NOMO-1 treated with DMSO at 0.1 percent for 48 hours (cell line): ENCODE data around the gene ANKRD18A.

ENCODE experiments used
- DNase-seq: peaks from one replicate; lab custom pipeline; 2025; ENCODE audit not compliant: unreplicated experiment; lab: John Stamatoyannopoulos, UW

The ANKRD18A gene

GRCh38 chr9:38620483-38621433 lies at the start of gene ANKRD18A:
ANKRD18A (minus strand) TSS chr9:38620596; CDS start chr9:38620285, 311 bp downstream.
- no peak for DNase-seq

GRCh38 chr9:38668791-38669466 lies 48.5 kb upstream of the ANKRD18A start:
- no peak for DNase-seq

- DNase-seq, result no peak
Measured at GRCh38 chr9:38662763-38663593, 42.6 kb upstream of the ANKRD18A start.

GRCh38 chr9:38659538-38659937 lies 39.1 kb upstream of the ANKRD18A start:
- DNase-seq, result no peak

GRCh38 chr9:38656896-38657295 lies 36.5 kb upstream of the ANKRD18A start:
- DNase-seq, result no peak

GRCh38 chr9:38652486-38652885 lies 32.1 kb upstream of the ANKRD18A start:
- DNase-seq, result no peak

- DNase-seq, result no peak
Measured at GRCh38 chr9:38652044-38652443, 31.6 kb upstream of the ANKRD18A start.

GRCh38 chr9:38651400-38652042 lies 31.1 kb upstream of the ANKRD18A start:
- DNase-seq, result no peak

- no peak for DNase-seq
Measured at GRCh38 chr9:38650564-38650963, 30.2 kb upstream of the ANKRD18A start.

GRCh38 chr9:38649731-38650363 lies 29.5 kb upstream of the ANKRD18A start:
- no peak for DNase-seq

GRCh38 chr9:38644601-38645000 lies 24.2 kb upstream of the ANKRD18A start:
- no peak for DNase-seq

- no peak for DNase-seq
Measured at GRCh38 chr9:38643815-38644173, 23.4 kb upstream of the ANKRD18A start.

- DNase-seq, result no peak
Measured at GRCh38 chr9:38642951-38643814, 22.8 kb upstream of the ANKRD18A start.

- DNase-seq, result no peak
Measured at GRCh38 chr9:38641985-38642864, 21.8 kb upstream of the ANKRD18A start.

GRCh38 chr9:38641142-38641541 lies 20.7 kb upstream of the ANKRD18A start:
- no peak for DNase-seq

- no peak for DNase-seq
Measured at GRCh38 chr9:38639577-38639940, 19.2 kb upstream of the ANKRD18A start.

GRCh38 chr9:38638881-38639576 lies 18.6 kb upstream of the ANKRD18A start:
- no peak for DNase-seq

GRCh38 chr9:38634315-38634714 lies 13.9 kb upstream of the ANKRD18A start:
- DNase-seq, result no peak
